ENCODE results near the gene SDK1. TPM values are rescaled to one million over a fixed set of nuclear protein-coding genes. Genes with fewer than 3 reads are reported as not detected.

Gene SDK1
- total and polyA plus RNA-seq, 2 experiments from 2014 or later, result 4.1 to 16.5 TPM

DNA sequence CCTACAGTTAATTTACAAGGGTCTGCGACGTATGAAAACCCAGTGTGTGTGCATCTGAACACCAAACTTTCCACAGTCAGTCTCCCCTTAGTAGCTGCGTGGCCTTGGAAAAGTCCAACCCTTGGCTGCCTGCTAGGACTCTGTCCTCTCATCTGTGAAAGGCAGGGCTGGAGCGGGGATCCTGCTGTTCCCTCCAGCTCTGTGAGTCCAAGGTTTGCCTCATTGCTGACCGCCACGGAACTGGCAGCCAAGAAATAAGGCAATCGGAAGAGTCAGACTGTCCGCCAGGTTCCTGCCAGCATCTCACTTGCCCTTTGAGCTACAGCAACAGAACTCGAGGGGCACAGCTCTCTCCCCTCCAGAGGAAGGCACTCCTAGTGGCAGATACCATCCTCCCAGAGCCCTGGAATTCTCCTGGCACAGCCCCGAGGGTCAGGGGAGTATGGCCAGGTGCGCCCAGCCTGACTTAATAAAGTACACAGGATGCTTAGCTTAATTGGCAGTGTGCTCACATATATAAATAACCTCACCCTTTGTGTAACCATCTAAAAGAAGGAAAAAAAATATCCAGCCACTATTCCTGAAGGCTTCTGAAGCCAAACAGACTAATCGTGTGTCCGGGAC lies 851.0 kb downstream of the SDK1 start:
- no peaks in the 10 kb centered on the region for H3K36me3 ChIP-seq

DNA sequence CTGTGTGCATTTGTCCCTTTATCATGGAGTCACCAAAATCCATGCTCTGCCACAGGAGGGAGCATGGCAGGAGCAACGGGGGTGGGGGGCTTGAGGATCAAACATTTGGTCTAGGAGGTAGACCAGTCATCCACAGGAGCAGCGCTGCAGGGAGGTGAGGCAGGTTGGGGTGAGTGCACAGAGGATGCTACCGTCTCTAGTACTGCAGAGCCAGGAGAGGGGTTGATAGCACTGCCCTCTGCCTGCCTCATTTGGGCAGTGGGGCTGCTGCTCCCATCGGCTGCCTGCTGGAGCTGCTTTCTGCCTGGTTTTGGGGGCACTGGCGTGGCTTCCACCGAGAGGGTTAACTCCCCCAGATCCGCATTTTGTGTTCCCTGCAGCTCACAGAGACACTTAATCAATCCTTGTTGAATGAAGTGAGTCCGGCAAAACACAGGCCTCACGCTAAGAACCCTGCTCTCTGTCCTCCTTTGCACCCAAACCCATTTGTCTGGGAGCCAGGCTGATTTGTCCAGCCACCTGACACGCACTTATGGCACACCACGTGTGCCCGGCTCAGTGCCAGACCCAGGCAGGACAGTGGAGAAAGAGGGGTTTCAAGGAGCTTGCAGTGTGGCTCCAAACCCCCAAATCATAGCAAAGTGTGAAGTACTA lies 854.0 kb downstream of the SDK1 start:
- TF ChIP-seq, protein P1, sequence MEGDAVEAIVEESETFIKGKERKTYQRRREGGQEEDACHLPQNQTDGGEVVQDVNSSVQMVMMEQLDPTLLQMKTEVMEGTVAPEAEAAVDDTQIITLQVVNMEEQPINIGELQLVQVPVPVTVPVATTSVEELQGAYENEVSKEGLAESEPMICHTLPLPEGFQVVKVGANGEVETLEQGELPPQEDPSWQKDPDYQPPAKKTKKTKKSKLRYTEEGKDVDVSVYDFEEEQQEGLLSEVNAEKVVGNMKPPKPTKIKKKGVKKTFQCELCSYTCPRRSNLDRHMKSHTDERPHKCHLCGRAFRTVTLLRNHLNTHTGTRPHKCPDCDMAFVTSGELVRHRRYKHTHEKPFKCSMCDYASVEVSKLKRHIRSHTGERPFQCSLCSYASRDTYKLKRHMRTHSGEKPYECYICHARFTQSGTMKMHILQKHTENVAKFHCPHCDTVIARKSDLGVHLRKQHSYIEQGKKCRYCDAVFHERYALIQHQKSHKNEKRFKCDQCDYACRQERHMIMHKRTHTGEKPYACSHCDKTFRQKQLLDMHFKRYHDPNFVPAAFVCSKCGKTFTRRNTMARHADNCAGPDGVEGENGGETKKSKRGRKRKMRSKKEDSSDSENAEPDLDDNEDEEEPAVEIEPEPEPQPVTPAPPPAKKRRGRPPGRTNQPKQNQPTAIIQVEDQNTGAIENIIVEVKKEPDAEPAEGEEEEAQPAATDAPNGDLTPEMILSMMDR (IDR thresholded peaks at IDR 0.05; ENCODE audit: low read depth, low read length), result no peak
- DNase-seq (ENCODE audit: low read depth in 1 of 2, low spot score in 1 of 2), result no peak
- H3K27ac ChIP-seq, result no peak overlapping the region
- no peak overlapping the region for H3K4me3 ChIP-seq
- no peaks in the 10 kb centered on the region for H3K9me3 ChIP-seq (ENCODE audit: low read depth)
- H3K4me1 ChIP-seq (ENCODE audit: low read depth), result no peaks in the 10 kb centered on the region
- H3K36me3 ChIP-seq, result no peaks in the 10 kb centered on the region
- no peaks in the 10 kb centered on the region for H3K27me3 ChIP-seq

More for the DNA sequence above, 851.0 kb downstream of the SDK1 start:
- no peaks in the 10 kb centered on the region for H3K9me3 ChIP-seq (ENCODE audit: low read depth)
- no peaks in the 10 kb centered on the region for H3K27me3 ChIP-seq
- H3K4me1 ChIP-seq (ENCODE audit: low read depth), result no peaks in the 10 kb centered on the region
- no peak for DNase-seq (ENCODE audit: low read depth in 1 of 2, low spot score in 1 of 2)
- no peak overlapping the region for H3K27ac ChIP-seq
- TF ChIP-seq, protein P1 (IDR thresholded peaks at IDR 0.05; ENCODE audit: low read depth, low read length), result no peak
- H3K4me3 ChIP-seq, result no peak overlapping the region

DNA sequence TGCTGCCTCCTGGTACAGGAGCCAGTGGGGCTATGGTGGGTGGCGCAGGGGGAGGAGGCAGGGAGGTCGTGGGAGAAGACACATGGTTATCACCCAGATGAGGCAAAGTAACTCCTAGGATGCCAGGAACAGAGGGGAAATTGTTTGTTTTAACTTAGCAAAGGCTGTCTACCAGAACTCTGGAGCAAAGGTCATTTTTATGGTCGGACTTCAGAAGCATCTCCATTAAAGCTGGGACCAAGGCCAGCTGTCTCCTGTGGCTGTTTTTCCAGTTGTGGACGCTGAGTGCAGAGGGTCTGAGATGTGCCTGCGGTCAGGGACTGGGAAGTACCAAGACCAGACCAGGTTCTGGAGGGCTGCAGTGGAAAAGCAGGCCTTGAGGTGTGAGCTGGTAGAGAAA lies 855.1 kb downstream of the SDK1 start:
- Histone ChIP-seq H3K36me3 (no peaks in the 10 kb centered on the region), H3K4me1 (ENCODE audit: low read depth) (peaks cover 3% of the 10 kb centered on the region), H3K27me3 (no peaks in the 10 kb centered on the region), H3K9me3 (ENCODE audit: low read depth) (no peaks in the 10 kb centered on the region), H3K4me3 (no peak overlapping the region), H3K27ac (no peak overlapping the region)
- DNase-seq (ENCODE audit: low read depth in 1 of 2, low spot score in 1 of 2), result no peak
- TF ChIP-seq, protein P1 (IDR thresholded peaks at IDR 0.05; ENCODE audit: low read depth, low read length), result no peak

DNA sequence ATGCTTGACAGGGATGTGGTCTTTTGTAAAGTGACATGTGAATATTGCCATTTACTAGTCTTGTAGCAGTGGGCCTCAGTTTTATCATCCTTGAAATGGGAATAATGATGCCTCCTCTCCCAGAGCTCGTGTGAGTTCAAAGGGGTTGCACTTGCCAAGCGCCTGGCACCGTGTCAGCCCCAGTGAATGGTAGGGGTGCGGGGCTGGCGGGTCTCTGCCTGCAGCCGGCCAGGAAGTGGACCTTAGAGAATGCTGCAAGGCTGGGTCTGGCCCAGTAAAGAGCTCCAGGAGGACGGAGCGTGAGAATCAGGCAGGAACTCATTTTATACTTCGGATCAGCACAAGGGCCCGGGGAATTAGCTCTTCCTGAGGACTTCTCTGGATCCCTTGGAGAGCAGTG lies 856.6 kb downstream of the SDK1 start:
- H3K27me3 ChIP-seq, result no peaks in the 10 kb centered on the region
- TF ChIP-seq, protein P1 (IDR thresholded peaks at IDR 0.05; ENCODE audit: low read depth, low read length), result no peak
- DNase-seq (ENCODE audit: low read depth in 1 of 2, low spot score in 1 of 2), result no peak
- no peak overlapping the region for H3K4me3 ChIP-seq
- H3K27ac ChIP-seq, result no peak overlapping the region
- no peaks in the 10 kb centered on the region for H3K36me3 ChIP-seq
- H3K4me1 ChIP-seq (ENCODE audit: low read depth), result peaks cover 3% of the 10 kb centered on the region
- no peaks in the 10 kb centered on the region for H3K9me3 ChIP-seq (ENCODE audit: low read depth)

DNA sequence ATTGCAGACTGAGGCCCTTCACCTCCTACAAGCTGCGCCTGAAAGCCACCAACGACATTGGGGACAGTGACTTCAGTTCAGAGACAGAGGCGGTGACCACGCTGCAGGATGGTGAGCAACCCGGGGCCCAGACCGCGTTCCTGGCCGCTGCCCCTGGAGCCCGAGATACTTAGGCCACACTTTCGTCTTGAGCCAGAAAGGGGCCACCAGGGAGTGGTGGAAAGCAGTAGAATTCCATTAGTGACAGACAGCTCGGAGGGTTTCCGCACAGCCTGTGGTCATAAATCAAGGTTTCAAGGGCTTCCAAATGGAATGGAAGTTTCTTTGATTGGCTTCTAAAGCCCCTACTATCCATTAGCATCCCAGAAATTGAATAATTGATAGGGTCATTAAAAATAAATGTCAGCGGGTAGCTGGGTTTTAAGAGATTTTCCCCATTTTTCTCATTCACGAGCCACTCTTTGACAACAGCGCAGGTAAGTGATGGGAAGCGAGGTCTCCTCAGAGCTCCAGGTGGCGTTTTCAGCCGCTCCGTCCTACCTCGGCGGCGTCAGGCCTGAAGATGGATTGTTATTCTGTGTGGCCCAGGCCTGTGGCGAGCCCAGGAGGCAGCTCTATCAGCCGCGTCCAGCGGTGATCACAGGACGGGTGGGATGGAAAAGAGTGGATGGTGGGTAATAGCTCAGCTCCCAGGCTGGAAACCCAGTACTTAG lies 857.5 kb downstream of the SDK1 start:
- H3K9me3 ChIP-seq (ENCODE audit: low read depth), result no peaks in the 10 kb centered on the region
- H3K4me1 ChIP-seq (ENCODE audit: low read depth), result peaks cover 3% of the 10 kb centered on the region
- TF ChIP-seq, protein P1 (IDR thresholded peaks at IDR 0.05; ENCODE audit: low read depth, low read length), result no peak
- no peak for DNase-seq (ENCODE audit: low read depth in 1 of 2, low spot score in 1 of 2)
- no peak overlapping the region for H3K4me3 ChIP-seq
- H3K27me3 ChIP-seq, result no peaks in the 10 kb centered on the region
- no peaks in the 10 kb centered on the region for H3K36me3 ChIP-seq
- no peak overlapping the region for H3K27ac ChIP-seq
